WTC11 (cell line): ENCODE measurements around the gene OS9. TPM values are rescaled to one million over a fixed set of nuclear protein-coding genes. Genes with fewer than 3 reads are reported as not detected.

Experiments used
- ATAC-seq: fragments of 200-7000 bp; cut with Tn5 transposase; 2 replicates; pipeline ENCODE4 v1.10.0; 2021; ENCODE audit warnings: mild to moderate bottlenecking, moderate library complexity
- CTCF ChIA-PET: fragments of 300-600 bp; sonication (Branson Sonifier 250); formaldehyde crosslinking; loops from one replicate; lab custom pipeline; 2021; ENCODE audit warnings: antibody characterized with exemption; lab: Charles Lee
- POLR2A ChIA-PET: fragments of 350-600 bp; sonication (Branson Sonifier 250); formaldehyde crosslinking; loops from one replicate; lab custom pipeline; 2021; ENCODE audit warnings: antibody characterized with exemption; lab: Charles Lee
- DNase-seq: peaks from one replicate; pipeline ENCODE4 v3.0.0; 2021; ENCODE audit warnings: low spot score
- H3K27ac Mint-ChIP-seq: 2 replicates; pipeline ENCODE4 v1.8.0; 2021; ENCODE audit warnings: mixed read lengths
- H3K27me3 Mint-ChIP-seq: 2 replicates; pipeline ENCODE4 v1.8.0; 2021; ENCODE audit warnings: low read depth, mild to moderate bottlenecking, moderate library complexity, mixed read lengths
- H3K36me3 Mint-ChIP-seq: 2 replicates; pipeline ENCODE4 v1.8.0; 2021; ENCODE audit warnings: mixed read lengths
- H3K4me1 Mint-ChIP-seq: 2 replicates; pipeline ENCODE4 v1.8.0; 2022; ENCODE audit warnings: mixed read lengths
- H3K4me3 Mint-ChIP-seq: 2 replicates; pipeline ENCODE4 v1.8.0; 2021; ENCODE audit warnings: mild to moderate bottlenecking, moderate library complexity, mixed read lengths
- H3K9me3 Mint-ChIP-seq: 2 replicates; pipeline ENCODE4 v1.8.0; 2021; ENCODE audit warnings: mixed read lengths
- ARID4B ChIP-seq: sonication (generic); formaldehyde crosslinking; IDR thresholded peaks from 2 replicates; pipeline ENCODE4 v1.8.0; 2023; ENCODE audit warnings: missing genetic modification reagents, mild to moderate bottlenecking, borderline replicate concordance
- CREB1 ChIP-seq: sonication (generic); formaldehyde crosslinking; IDR thresholded peaks from 2 replicates; pipeline ENCODE4 v1.8.0; 2023; ENCODE audit warnings: mild to moderate bottlenecking, missing genetic modification reagents
- CREM ChIP-seq: sonication (generic); formaldehyde crosslinking; IDR thresholded peaks from 2 replicates; pipeline ENCODE4 v1.8.1; 2022; ENCODE audit warnings: mild to moderate bottlenecking, missing genetic modification reagents, moderate library complexity
- ERG ChIP-seq: fragments of 250-450 bp; sonication (Bioruptor Pico); IDR thresholded peaks from 2 replicates; pipeline ENCODE4 v1.8.0; 2021; ENCODE audit warnings: mild to moderate bottlenecking
- ETV6 ChIP-seq: sonication (generic); formaldehyde crosslinking; IDR thresholded peaks from 2 replicates; pipeline ENCODE4 v1.8.1; 2022; ENCODE audit warnings: mild to moderate bottlenecking, missing genetic modification reagents
- GABPB1 ChIP-seq: sonication (generic); formaldehyde crosslinking; IDR thresholded peaks from 2 replicates; pipeline ENCODE4 v1.8.1; 2023; ENCODE audit warnings: mild to moderate bottlenecking, missing genetic modification reagents
- KAT7 ChIP-seq: sonication (generic); formaldehyde crosslinking; IDR thresholded peaks from 2 replicates; pipeline ENCODE4 v1.8.1; 2023; ENCODE audit warnings: missing genetic modification reagents, mild to moderate bottlenecking, borderline replicate concordance
- NFATC4 ChIP-seq: fragments of 250-450 bp; sonication (Bioruptor Pico); IDR thresholded peaks from 2 replicates; pipeline ENCODE4 v1.9.0; 2021; ENCODE audit warnings: mild to moderate bottlenecking
- NR1H2 ChIP-seq: sonication (generic); formaldehyde crosslinking; IDR thresholded peaks from 2 replicates; pipeline ENCODE4 v1.9.0; 2021; ENCODE audit warnings: mild to moderate bottlenecking, moderate library complexity, missing genetic modification reagents
- NR2C2 ChIP-seq: sonication (generic); formaldehyde crosslinking; IDR thresholded peaks from 2 replicates; pipeline ENCODE4 v1.8.0; 2022; ENCODE audit warnings: mild to moderate bottlenecking, missing genetic modification reagents
- STAT6 ChIP-seq: sonication (generic); formaldehyde crosslinking; conservative IDR thresholded peaks from 2 replicates; pipeline ENCODE4 v1.8.1; 2023; ENCODE audit warnings: mild to moderate bottlenecking, low read depth, missing genetic modification reagents, moderate library complexity
- TCF7 ChIP-seq: sonication (generic); formaldehyde crosslinking; IDR thresholded peaks from 2 replicates; pipeline ENCODE4 v1.8.0; 2022; ENCODE audit warnings: mild to moderate bottlenecking, low read depth, missing genetic modification reagents, moderate library complexity
- ZBTB21 ChIP-seq: sonication (generic); formaldehyde crosslinking; IDR thresholded peaks from 2 replicates; pipeline ENCODE4 v1.8.1; 2023; ENCODE audit warnings: mild to moderate bottlenecking, missing genetic modification reagents, borderline replicate concordance
- ZNF263 ChIP-seq: sonication (generic); formaldehyde crosslinking; IDR thresholded peaks from 2 replicates; pipeline ENCODE4 v1.8.1; 2022; ENCODE audit warnings: low read depth, mild to moderate bottlenecking, moderate library complexity, missing genetic modification reagents
- ZNF396 ChIP-seq: fragments of 250-450 bp; sonication (Bioruptor Pico); IDR thresholded peaks from 2 replicates; pipeline ENCODE4 v1.8.0; 2021; ENCODE audit warnings: mild to moderate bottlenecking, moderate library complexity, borderline replicate concordance
- ZNF416 ChIP-seq: fragments of 250-450 bp; sonication (Bioruptor Pico); IDR thresholded peaks from 2 replicates; pipeline ENCODE4 v1.9.0; 2021; ENCODE audit warnings: mild to moderate bottlenecking, inconsistent platforms
- total RNA-seq: library from RNA; stranded (reverse); gene quantifications from 3 replicates; pipeline ENCODE4 v1.2.3, GENCODE V29; 2021
- TF ChIP-seq, protein P1 (sequence below): sonication (generic); formaldehyde crosslinking; IDR thresholded peaks from 2 replicates; pipeline ENCODE4 v1.8.0; 2023; ENCODE audit warnings: mild to moderate bottlenecking, missing genetic modification reagents

The OS9 gene
- total RNA-seq, 1 experiment from 2014 or later = 77.5 TPM

DNA sequence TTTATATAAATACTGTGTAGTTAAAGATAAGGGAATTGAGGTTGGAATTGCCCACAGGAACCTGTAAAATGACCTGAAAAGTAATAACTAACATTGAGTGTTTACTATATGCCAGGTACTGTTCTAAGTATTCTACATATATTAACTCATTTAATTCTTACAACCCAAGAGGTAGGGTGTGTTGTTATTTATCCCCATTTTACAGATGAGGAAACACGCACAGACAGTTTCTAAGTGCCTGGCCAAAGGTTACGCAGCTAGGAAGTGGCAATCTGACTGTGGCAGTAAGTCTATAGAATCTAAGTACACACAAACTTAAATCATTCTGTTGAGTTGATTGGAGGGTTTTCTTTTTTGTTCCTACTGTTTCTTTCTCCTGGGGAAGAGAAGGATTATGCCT, 49.8 kb downstream of the OS9 start (continued):
- TF ChIP-seq STAT6 (CRISPR knock-in tag) (no peak), NR1H2 (CRISPR knock-in tag) (no peak), KAT7 (CRISPR knock-in tag) (no peak), ARID4B (CRISPR knock-in tag) (no peak), ZNF416 (no peak), ZNF396 (CRISPR knock-in tag) (no peak)

DNA sequence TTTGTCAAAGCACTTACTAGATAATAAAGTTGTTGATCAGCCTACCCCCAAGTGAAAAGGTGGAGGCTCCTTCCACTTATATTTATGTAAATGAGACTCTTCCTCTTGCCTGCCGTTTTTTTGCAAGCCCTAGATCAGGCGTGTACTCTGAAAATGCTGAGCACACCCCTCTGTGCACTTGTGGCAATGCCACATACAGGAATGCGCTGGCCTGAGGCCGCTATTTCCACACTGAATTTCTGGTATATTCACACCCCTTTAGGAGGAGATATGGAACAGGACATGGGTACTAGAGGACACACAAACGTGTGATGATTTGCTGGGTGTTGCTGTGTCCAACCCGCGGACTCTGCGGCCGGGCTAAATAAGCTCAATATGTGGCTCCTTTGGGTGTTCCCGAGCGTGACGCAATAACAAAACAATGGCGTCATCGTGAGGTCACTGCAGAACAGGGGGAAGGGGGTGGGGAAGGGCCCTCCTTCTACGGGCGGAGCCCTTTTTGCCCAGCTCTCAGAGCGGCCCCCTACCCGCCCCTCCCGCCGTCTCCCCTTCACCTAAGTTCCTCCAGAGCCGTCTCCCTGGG, 50.4 kb downstream of the OS9 start:
- Mint-ChIP-seq H3K4me3 (peak overlapping the region; percentile 93), H3K4me1 (peaks cover 16% of the 10 kb centered on the region), H3K27me3 (peaks cover 52% of the 10 kb centered on the region), H3K36me3 (peaks cover 32% of the 10 kb centered on the region), H3K9me3 (no peaks in the 10 kb centered on the region; the same call in 1 of the 2 replicates), H3K27ac (peak overlapping the region; percentile 98)
- CTCF ChIA-PET = interaction anchor here (1.1 to 4.7 kb wide), 7 partner anchors 12 to 519 kb away, joined by 3 to 34 read pairs (median 6); partner anchors contain the start of genes B4GALNT1 and GLI1
- POLR2A ChIA-PET = interaction anchor here (0.9 to 1.8 kb wide), 7 partner anchors 8 to 291 kb away, joined by 3 to 12 read pairs (median 4); partner anchors contain the start of gene ATP23
- no peak; the same call in 1 of the 2 replicates for ATAC-seq
- peak; percentile 59 for DNase-seq
- TF ChIP-seq TCF7 (CRISPR knock-in tag) (no peak), ERG (CRISPR knock-in tag) (0 out of 2 replicates have a peak, but pooled peaks have one; percentile 43), CREM (CRISPR knock-in tag) (peak; percentile 85), NR2C2 (no peak), ETV6 (CRISPR knock-in tag) (no peak), CREB1 (0 out of 2 replicates have a peak, but pooled peaks have one; percentile 40), NFATC4 (CRISPR knock-in tag) (no peak), ZNF263 (CRISPR knock-in tag) (no peak), ZBTB21 (peak; percentile 99), GABPB1 (CRISPR knock-in tag) (0 out of 2 replicates have a peak, but pooled peaks have one; percentile 41)
- TF ChIP-seq, protein P1, sequence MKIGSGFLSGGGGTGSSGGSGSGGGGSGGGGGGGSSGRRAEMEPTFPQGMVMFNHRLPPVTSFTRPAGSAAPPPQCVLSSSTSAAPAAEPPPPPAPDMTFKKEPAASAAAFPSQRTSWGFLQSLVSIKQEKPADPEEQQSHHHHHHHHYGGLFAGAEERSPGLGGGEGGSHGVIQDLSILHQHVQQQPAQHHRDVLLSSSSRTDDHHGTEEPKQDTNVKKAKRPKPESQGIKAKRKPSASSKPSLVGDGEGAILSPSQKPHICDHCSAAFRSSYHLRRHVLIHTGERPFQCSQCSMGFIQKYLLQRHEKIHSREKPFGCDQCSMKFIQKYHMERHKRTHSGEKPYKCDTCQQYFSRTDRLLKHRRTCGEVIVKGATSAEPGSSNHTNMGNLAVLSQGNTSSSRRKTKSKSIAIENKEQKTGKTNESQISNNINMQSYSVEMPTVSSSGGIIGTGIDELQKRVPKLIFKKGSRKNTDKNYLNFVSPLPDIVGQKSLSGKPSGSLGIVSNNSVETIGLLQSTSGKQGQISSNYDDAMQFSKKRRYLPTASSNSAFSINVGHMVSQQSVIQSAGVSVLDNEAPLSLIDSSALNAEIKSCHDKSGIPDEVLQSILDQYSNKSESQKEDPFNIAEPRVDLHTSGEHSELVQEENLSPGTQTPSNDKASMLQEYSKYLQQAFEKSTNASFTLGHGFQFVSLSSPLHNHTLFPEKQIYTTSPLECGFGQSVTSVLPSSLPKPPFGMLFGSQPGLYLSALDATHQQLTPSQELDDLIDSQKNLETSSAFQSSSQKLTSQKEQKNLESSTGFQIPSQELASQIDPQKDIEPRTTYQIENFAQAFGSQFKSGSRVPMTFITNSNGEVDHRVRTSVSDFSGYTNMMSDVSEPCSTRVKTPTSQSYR (CRISPR knock-in tag) = peak; percentile 55; the same call in 1 of the 2 replicates
